Stimulated activated naive CD8-positive, alpha-beta T cell treated with anti-CD3 and anti-CD28 coated beads, Interleukin-15, Interleukin-2, amounts not matched to agents 100 ng/mL and 50 ng/mL, for 24 hours (primary cell): ENCODE results near the gene INHA.

Experiments used
- H3K27ac Mint-ChIP-seq: one replicate; pipeline ENCODE4 v1.8.0; 2021; ENCODE audit warnings: mild to moderate bottlenecking, mixed read lengths
- H3K27me3 Mint-ChIP-seq: one replicate; pipeline ENCODE4 v1.8.0; 2021; ENCODE audit warnings: mixed read lengths
- H3K36me3 Mint-ChIP-seq: one replicate; pipeline ENCODE4 v1.8.0; 2021; ENCODE audit warnings: low read depth, mixed read lengths
- H3K4me1 Mint-ChIP-seq: one replicate; pipeline ENCODE4 v1.8.0; 2021; ENCODE audit warnings: low read depth, mixed read lengths
- H3K4me3 Mint-ChIP-seq: one replicate; pipeline ENCODE4 v1.8.0; 2021; ENCODE audit warnings: mild to moderate bottlenecking, mixed read lengths
- H3K9me3 Mint-ChIP-seq: one replicate; pipeline ENCODE4 v1.8.0; 2021; ENCODE audit warnings: mixed read lengths

INHA gene

GRCh38 chr2:219548990-219549389 lies 23.1 kb upstream of the INHA start:
- no peak overlapping the region for H3K27ac Mint-ChIP-seq
- peaks cover 15% of the 10 kb centered on the region for H3K4me1 Mint-ChIP-seq
- H3K36me3 Mint-ChIP-seq: no peaks in the 10 kb centered on the region
- peaks cover 51% of the 10 kb centered on the region for H3K27me3 Mint-ChIP-seq
- H3K4me3 Mint-ChIP-seq: no peak overlapping the region
- no peaks in the 10 kb centered on the region for H3K9me3 Mint-ChIP-seq

GRCh38 chr2:219549619-219550018 lies 22.5 kb upstream of the INHA start:
- Mint-ChIP-seq H3K4me1 (peaks cover 10% of the 10 kb centered on the region), H3K27ac (no peak overlapping the region), H3K4me3 (no peak overlapping the region), H3K9me3 (no peaks in the 10 kb centered on the region), H3K36me3 (no peaks in the 10 kb centered on the region), H3K27me3 (peaks cover 52% of the 10 kb centered on the region)

- Mint-ChIP-seq H3K27me3 (peaks cover 37% of the 10 kb centered on the region), H3K9me3 (no peaks in the 10 kb centered on the region), H3K4me3 (peak overlapping the region; percentile 53), H3K4me1 (peaks cover 6% of the 10 kb centered on the region), H3K36me3 (no peaks in the 10 kb centered on the region), H3K27ac (peak overlapping the region; percentile 21)
These were observed 20.4 kb upstream of the INHA start for GRCh38 chr2:219551441-219552381.

GRCh38 chr2:219552382-219553167 lies 19.5 kb upstream of the INHA start:
- no peaks in the 10 kb centered on the region for H3K36me3 Mint-ChIP-seq
- H3K9me3 Mint-ChIP-seq: no peaks in the 10 kb centered on the region
- H3K4me1 Mint-ChIP-seq: peaks cover 6% of the 10 kb centered on the region
- peaks cover 33% of the 10 kb centered on the region for H3K27me3 Mint-ChIP-seq
- H3K4me3 Mint-ChIP-seq: peak overlapping the region; percentile 53
- H3K27ac Mint-ChIP-seq: no peak overlapping the region

GRCh38 chr2:219553168-219553417 lies 19.0 kb upstream of the INHA start:
- Mint-ChIP-seq H3K4me3 (no peak overlapping the region), H3K27ac (no peak overlapping the region), H3K27me3 (peaks cover 32% of the 10 kb centered on the region), H3K9me3 (no peaks in the 10 kb centered on the region), H3K36me3 (no peaks in the 10 kb centered on the region), H3K4me1 (peaks cover 6% of the 10 kb centered on the region)

- Mint-ChIP-seq H3K27me3 (peaks cover 28% of the 10 kb centered on the region), H3K4me3 (peak overlapping the region; percentile 33), H3K36me3 (no peaks in the 10 kb centered on the region), H3K27ac (no peak overlapping the region), H3K9me3 (no peaks in the 10 kb centered on the region), H3K4me1 (peaks cover 6% of the 10 kb centered on the region)
These were observed 18.6 kb upstream of the INHA start for GRCh38 chr2:219553463-219553963.

- no peaks in the 10 kb centered on the region for H3K9me3 Mint-ChIP-seq
- H3K27ac Mint-ChIP-seq: no peak overlapping the region
- peaks cover 21% of the 10 kb centered on the region for H3K27me3 Mint-ChIP-seq
- peaks cover 6% of the 10 kb centered on the region for H3K4me1 Mint-ChIP-seq
- no peaks in the 10 kb centered on the region for H3K36me3 Mint-ChIP-seq
- H3K4me3 Mint-ChIP-seq: no peak overlapping the region
These were observed 17.8 kb upstream of the INHA start for GRCh38 chr2:219554350-219554749.

GRCh38 chr2:219555956-219556355 lies 16.2 kb upstream of the INHA start:
- no peaks in the 10 kb centered on the region for H3K9me3 Mint-ChIP-seq
- H3K27me3 Mint-ChIP-seq: peaks cover 18% of the 10 kb centered on the region

GRCh38 chr2:219556413-219556812 lies 15.7 kb upstream of the INHA start:
- peaks cover 6% of the 10 kb centered on the region for H3K4me1 Mint-ChIP-seq
- H3K4me3 Mint-ChIP-seq: no peak overlapping the region
- H3K9me3 Mint-ChIP-seq: no peaks in the 10 kb centered on the region
- H3K27me3 Mint-ChIP-seq: peaks cover 16% of the 10 kb centered on the region
- no peaks in the 10 kb centered on the region for H3K36me3 Mint-ChIP-seq
- no peak overlapping the region for H3K27ac Mint-ChIP-seq

More at GRCh38 chr2:219555956-219556355, 16.2 kb upstream of the INHA start:
- Mint-ChIP-seq H3K36me3 (no peaks in the 10 kb centered on the region), H3K4me1 (peaks cover 6% of the 10 kb centered on the region), H3K4me3 (no peak overlapping the region), H3K27ac (no peak overlapping the region)

GRCh38 chr2:219557320-219557719 lies 14.8 kb upstream of the INHA start:
- Mint-ChIP-seq H3K4me1 (no peaks in the 10 kb centered on the region), H3K4me3 (no peak overlapping the region), H3K9me3 (no peaks in the 10 kb centered on the region), H3K27me3 (peaks cover 13% of the 10 kb centered on the region), H3K27ac (no peak overlapping the region), H3K36me3 (no peaks in the 10 kb centered on the region)

- Mint-ChIP-seq H3K36me3 (no peaks in the 10 kb centered on the region), H3K4me3 (no peak overlapping the region), H3K9me3 (no peaks in the 10 kb centered on the region), H3K27me3 (peaks cover 17% of the 10 kb centered on the region), H3K27ac (no peak overlapping the region), H3K4me1 (no peaks in the 10 kb centered on the region)
These were observed 14.0 kb upstream of the INHA start for GRCh38 chr2:219557791-219558785.

GRCh38 chr2:219559156-219559915 lies 12.8 kb upstream of the INHA start:
- Mint-ChIP-seq H3K27me3 (peaks cover 4% of the 10 kb centered on the region), H3K27ac (no peak overlapping the region), H3K4me3 (no peak overlapping the region), H3K4me1 (no peaks in the 10 kb centered on the region), H3K9me3 (no peaks in the 10 kb centered on the region), H3K36me3 (no peaks in the 10 kb centered on the region)

- H3K27me3 Mint-ChIP-seq: peaks cover 7% of the 10 kb centered on the region
- H3K4me3 Mint-ChIP-seq: no peak overlapping the region
- no peaks in the 10 kb centered on the region for H3K36me3 Mint-ChIP-seq
- no peaks in the 10 kb centered on the region for H3K9me3 Mint-ChIP-seq
- H3K27ac Mint-ChIP-seq: no peak overlapping the region
- no peaks in the 10 kb centered on the region for H3K4me1 Mint-ChIP-seq
These were observed 11.8 kb upstream of the INHA start for GRCh38 chr2:219560037-219560892.
